ENCODE results near the gene NPR3.

DNA sequence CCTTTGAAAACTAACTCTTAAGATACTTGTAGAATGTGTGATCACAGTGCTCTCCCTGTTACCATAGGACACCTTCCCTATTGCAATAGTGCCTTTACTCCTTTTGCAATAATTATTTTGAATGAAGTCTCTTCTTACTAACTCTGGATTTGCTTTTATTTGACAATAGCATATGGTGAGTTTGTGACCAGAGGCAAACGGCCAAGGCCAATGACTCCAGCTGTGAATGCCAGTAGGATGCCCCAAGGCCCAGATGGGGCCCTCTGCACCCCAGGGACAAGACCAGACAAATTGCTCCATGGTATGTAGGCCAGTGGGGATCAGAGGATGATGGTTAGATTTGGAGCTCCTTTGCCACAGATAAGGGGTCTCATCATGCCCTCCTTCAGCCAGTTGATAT is 116.9 kb downstream of the NPR3 start:
- TF ChIP-seq EP300 (IDR thresholded peaks at IDR 0.05; ENCODE audit: borderline replicate concordance) (no peak), FOXM1 (IDR thresholded peaks at IDR 0.05; ENCODE audit: borderline replicate concordance, low read depth) (no peak), CREB1 (IDR thresholded peaks at IDR 0.05; ENCODE audit: low read depth) (no peak), TCF12 (IDR thresholded peaks at IDR 0.05; ENCODE audit: low read depth) (no peak), TAF1 (IDR thresholded peaks at IDR 0.05; ENCODE audit: low read depth) (no peak)
- TF ChIP-seq, protein P1, sequence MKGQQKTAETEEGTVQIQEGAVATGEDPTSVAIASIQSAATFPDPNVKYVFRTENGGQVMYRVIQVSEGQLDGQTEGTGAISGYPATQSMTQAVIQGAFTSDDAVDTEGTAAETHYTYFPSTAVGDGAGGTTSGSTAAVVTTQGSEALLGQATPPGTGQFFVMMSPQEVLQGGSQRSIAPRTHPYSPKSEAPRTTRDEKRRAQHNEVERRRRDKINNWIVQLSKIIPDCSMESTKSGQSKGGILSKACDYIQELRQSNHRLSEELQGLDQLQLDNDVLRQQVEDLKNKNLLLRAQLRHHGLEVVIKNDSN (IDR thresholded peaks at IDR 0.05), result no peak

All from Ishikawa (cell line).